GM19455 (cell line): ENCODE measurements around the gene COQ9.
A peak's percentile ranks its signal among the peaks of the same experiment; 100 is the strongest.
"Not testable (repeated sequence)": the region's sequence is repeated elsewhere in the genome, so short reads cannot be mapped to it uniquely, and the experiment has no call there.

ENCODE experiments used
- ATAC-seq: cut with Tn5 transposase; IDR thresholded peaks from one replicate; pipeline ENCODE4 v1.9.1; 2021; ENCODE audit not compliant: unreplicated experiment

The COQ9 gene

DNA sequence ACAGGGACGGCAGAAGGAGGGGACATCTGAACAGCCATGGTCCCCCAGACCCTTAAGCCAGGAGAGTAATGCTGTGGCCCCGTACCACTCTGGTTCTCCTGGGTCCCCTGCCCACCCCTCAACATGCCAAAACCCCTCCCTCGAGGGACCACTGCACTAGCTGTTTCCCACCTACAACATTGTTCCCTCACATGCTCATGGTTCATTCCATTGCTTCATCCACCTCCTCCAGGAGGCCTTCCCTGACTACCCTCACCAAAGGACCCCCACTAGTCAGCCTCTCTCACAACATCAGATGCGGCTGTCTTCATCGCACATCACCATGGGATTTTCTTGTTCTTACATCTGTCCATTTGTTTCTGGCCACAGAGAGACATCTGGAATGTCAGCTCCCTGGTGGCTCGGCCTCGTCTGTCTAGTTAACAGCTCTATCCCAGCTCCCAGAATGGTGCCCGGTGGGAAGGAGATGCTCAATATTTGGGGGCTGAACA is 37.3 kb downstream of the COQ9 start:
- ATAC-seq = no peak

DNA sequence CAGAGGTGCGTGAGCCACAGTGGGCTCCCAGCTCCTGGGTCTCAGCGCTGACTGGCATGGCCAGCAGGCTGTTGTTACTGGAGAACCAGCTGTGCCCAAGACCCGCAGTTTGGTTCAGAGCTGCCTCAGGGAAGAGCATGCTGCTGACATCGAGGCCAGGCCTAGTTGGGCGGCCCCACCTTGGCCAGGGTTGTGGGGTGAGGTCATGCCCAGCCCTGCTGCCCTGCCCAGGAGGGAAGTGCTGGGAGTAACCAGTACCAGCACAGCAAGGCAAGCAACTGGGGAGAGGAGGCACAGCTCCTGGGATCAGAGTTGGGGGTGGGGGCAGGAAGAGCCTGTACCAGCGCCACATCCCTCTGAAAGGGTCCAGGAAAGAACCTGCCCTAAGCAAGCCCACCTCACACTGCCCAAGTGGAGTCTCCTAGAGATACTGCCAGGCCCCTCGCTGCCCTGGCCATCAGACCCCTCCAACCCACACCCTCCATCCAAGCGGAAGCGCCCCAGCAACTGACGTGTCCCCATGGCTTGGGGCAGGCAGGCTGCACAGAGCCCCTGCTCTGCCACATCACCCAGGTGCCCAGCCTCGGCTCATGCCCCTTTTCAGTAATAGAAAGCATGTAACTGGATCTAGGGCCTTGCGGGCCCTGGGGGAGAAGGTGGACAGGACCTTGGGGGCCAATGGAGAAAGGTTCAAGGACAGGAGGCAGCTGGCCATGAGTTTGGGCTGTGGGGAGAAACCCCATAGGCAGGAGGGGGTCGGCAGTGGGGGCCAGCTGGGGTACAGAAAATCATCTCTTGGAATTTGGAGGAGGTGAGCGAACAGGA is 38.0 kb downstream of the COQ9 start:
- ATAC-seq = no peak

DNA sequence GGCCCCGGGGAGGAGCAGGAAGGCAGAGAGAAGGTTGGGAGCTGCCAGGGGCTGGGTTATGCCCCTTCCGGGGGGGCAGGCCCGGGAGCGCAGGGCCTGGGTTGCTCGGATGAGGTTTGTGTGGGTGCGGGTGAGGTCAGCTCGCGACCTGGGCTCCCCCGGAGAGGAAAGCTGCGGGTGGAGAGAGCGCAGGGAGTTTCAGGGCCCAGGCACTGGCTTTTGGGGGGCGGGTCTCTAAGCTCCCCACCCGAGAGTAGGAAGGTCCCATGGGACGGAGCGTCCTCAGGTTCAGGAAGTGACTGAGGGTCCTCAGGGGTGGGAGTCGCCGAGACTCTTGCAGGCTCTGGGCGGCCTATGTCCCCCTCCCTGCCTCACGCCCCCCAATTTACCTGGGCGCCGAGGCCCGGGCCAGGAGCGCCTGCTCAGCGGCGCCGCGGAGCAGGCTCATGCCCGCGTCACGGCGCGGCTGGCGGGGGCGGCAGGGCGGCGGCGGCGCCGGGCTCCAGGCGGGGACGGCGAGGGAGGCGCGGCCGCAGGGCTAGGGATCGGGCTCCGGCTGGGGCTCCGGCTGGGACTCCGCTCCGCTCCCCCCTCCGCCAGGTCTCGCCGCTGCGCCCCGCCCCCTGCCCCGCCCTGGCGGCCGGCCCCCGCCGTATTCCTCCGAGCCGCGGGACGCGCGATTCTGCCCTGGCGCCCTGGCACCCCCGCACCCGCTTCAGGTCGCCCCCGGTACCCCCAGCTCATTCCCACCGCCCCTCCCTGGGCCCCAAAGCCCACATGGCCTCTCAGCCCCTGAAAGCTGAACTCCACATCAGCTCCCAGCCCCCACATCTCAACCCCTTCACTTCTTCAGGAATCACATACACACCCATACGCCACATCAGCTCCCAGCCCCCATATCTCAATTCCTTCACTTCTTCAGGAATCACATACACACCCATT is 38.9 kb downstream of the COQ9 start, which contains the start of gene DOK4:
Gene DOK4 (minus strand): TSS at position 578 of the 942 bp plus-strand sequence. CDS start 6,986 bp downstream, outside the sequence.
- ATAC-seq = peak; percentile 89

DNA sequence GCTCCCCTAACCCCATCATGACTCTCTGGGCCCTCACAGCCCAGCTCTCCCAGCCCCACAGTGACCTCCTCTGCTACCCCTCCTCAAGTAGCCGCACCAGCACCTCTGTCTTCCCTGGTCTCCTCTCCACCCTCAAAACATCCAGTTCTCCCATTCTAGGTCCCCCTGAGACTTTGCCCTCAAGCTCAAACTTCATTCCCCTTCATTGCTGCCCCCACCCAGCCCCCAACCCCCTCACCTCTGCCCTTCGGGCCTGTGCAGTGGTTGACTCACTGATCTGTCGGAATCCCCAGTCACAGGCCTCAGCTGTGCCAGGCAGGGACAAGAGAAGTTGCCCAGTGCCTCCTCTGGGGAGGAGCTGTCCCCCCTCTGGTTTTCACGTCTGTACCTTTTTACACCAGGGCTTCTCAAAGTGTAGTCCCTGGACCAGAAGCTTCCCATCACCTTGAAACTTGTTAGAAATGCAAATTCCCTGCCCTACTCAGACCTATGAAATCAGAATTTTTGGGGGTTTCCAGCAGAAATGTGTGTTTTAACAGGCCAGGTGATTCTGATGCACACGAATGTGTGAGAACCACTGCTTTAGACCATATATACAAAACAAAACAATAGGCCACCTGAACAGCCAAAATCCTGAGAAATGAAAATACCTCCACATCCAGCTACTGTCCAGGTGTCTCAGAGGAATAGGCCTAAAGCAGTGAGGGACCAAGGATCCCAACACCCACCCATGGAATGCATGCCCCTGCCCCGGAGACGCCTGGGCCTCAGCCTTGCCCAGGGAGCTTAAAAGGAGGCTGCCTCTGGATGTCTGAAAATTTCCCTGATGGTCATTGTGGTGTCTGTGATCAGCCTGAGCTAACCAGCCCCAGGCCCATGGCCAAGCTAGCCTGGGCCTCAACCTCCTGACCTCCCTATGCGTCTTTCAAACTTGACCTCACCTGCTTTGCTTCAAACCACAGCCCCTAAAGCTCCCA is 39.9 kb downstream of the COQ9 start:
- no peak for ATAC-seq

DNA sequence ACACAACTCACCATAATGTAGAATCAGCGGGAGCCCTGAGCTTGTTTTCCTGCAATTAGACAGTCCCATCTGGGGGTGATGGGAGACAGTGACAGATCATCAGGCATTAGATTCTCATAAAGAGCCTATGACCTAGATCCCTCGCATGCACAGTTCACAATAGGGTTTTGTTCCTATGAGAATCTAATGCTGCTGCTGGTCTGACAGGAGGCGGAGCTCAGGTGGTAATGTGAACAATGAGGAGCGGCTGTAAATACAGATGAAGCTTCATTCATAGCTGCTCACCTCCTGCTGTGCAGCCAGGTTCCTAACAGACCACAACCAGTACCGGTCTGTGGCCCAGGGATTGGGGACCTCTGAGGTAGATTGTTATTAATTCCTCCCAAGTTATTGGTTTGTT is 42.0 kb downstream of the COQ9 start:
- ATAC-seq = no peak

DNA sequence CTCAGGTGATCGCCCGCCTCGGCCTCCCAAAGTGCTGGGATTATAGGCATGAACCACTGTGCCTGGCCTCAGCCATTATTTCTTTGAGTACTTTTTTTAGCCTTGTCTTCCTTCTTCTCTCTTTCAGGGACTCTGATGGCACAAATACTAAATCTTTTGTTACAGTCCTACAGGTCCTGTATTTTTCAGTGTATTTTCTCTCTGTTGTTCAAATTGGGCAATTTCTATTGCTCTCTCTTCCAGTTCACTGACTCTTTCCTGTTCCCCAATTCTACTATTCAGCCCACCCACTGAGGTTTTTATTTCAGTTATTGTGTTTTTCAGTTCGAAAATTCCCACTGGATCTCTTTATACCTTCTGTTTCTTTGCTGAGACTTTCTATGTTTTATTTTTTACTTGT is 46.5 kb downstream of the COQ9 start:
- ATAC-seq = no peak

DNA sequence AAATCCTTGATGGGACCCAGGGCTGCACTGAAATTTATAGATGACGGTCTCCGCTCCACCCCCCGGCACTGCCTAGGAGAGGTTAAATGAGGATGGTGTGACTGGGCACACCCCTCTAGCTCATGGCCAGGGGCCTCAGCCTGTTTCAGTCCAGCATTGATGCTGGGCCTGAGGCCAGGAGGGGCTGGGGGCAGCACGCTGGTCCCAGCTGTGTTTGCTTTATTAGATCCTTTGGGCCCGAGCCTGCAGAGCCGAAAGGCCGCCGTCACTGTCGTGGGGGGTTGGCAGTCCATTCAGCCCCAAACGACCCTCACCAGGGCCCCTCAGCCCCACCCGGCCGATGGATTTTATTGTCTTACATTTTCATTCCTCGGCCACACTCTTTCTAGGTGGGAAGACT is 49.8 kb downstream of the COQ9 start:
- ATAC-seq = no peak

DNA sequence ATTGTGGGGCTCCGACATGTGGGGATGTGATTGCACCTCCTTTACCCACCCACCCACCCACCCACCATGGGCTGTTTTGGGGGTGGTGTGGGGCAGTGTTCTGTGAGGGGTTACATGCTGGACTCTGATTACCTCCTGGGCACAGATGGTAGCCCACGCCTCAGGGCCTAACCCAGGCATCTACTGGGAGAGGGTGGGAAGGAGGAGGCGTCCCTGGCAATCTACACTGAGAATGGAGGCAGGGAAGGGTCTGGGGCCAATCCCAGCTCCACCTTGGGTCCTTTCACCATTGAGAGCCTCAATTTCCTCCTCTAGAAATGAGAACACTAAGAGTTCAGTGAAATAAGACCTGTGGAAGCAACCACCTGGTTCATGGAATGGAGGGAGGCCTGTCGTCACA is 50.8 kb downstream of the COQ9 start:
- no peak for ATAC-seq

DNA sequence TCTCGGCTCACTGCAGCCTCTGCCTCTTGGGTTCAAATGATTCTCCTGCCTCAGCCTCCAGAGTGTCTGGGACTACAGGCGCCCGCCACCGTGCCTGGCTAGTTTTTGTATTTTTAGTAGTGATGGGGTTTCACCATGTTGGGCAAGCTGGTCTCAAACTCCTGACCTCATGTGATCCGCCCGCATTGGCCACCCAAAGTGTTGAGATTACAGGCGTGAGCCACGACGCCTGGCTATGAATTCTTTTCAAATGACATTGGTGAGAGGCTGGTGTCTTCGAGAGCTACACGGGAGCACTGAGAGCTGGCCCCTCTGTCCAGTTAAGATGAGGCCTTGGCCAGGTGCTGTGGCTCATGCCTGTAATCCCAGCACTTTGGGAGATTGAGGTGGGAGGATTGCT is 52.7 kb downstream of the COQ9 start:
- ATAC-seq = not testable (repeated sequence)

DNA sequence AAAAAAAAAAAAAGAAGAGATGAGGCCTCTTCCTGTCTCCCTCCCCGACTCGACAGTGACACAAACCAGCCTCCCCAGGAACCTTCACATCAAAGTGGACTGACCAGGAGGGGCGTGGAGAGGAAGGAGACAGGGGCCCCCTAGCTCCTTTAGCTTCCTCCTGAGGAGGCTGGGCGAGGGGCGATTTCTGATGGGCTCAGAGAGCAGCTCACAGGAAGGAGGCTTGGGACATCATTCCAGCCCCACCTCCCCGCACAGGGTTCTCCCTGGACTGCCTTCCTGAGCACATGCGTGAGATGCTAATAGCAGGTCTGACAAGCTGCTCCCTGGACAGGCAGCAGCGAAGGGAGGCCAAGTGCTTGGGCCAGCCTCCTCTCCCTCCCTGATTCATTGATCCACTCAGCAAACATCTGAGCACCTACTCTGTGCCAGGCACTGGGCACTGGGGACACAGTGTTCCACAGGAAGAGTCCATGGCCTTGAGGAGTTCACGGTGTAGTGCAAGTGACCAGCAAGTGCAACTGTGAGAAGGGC is 53.4 kb downstream of the COQ9 start:
- no peak for ATAC-seq

DNA sequence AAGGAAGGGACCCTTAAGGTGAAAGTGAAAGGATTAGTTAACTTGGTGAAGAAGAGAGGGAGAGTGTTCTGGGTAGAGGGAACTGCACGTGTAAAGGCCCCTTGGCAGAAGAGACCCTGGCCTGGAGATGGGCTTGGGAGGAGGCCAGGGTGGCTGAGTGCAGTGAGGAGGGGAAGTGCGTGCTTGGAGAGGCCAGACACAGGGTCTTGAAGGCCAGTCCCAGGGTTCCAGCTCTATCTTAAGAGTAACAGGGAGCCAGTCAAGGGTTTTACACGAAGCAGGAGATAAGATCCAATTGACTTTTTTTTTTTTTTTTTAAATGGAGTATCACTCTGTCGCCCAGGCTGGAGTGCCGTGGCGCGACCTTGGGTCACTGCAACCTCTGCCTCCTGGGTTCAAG is 54.2 kb downstream of the COQ9 start:
- ATAC-seq = no peak

DNA sequence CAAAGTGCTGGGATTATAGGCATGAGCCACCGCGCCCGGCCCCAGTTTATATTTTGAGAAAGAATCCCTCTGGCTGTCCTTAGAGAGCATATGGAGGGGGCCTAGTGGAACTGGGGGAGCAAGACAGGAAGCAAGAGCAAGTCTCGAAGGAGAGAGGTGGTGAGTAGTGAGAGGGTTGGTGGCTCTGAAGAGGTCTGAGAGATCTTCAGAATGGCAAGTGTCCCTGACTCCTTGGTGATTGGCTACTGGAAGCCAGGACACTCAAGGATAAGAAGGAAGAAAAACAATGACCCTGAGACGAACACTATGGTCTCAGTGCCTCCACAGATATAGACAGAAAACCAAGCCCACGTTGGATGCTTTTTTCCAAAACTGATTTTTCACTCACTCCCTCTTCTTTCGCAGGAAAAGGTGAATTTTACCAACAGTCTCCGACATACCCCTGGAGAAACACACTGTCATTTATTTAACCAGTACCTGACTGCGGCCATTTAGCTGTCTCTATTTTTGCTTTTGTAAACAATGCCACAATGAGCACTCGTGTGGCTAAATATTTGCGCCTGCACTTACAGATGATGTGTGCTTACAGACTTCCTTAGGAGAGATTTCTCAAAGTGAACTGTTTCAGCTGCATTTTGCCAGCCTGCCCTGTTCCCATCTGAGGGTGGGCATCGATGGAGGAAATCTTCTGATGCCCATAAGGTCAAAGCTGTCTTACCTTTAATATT is 54.9 kb downstream of the COQ9 start:
- no peak for ATAC-seq

DNA sequence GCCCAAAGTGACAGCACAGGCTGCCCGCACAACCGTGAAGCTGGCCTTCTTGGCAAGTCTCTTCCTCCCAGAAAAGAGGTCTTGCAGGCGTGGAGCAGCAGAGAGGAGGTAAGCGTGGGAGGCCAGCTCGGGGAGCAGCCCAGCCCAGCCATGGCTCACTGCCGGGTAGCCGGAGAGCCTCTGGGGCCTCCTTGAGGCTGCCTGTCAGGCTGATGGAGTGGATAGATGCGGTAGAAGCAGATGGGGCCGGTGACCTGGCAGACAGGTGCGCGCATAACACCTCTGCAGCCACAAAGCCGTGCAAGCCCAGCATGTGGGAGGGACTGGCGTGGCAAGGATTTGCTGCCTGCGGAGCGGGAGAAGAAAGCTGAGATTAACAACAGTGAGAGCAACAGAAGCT is 56.1 kb downstream of the COQ9 start:
- ATAC-seq = no peak

DNA sequence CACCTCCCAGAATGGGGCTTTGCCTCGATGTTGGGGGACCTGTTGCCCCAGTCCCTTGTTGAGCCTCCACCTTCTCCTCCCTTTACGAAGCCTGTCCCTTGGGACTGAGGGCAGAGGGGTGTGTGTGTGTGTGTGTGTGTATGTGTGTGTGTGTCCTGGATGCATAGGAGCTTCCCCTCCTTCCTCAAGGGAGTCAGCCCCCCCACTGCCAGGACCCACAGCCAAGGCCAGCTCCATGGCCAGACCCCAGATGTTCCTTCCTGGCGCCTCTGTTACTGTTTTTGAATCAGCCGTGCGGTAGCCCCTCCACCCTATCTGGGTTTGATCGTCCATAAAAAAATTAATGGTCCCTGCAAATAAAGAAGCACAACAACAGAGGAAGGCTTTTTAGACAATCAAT is 56.7 kb downstream of the COQ9 start:
- ATAC-seq = no peak

DNA sequence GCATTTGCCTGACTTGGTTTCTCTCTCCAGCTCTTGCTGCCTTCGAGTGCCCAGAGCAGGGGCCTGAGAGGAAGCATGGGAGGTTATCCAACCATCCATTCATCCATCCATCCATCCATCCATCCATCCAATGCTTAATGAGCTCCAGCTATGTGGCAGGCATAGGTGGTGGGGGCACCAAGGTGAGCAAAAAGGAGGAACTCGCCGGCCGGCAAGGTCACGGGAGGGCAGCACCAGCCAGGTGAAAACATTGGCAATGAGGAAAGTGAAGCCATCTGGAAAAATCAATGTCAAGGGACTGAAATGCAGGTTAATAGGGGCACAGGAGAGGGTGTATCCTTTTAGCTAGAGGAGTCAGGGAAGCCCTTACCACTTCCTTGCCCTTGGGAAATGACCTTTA is 57.2 kb downstream of the COQ9 start:
- ATAC-seq = no peak

DNA sequence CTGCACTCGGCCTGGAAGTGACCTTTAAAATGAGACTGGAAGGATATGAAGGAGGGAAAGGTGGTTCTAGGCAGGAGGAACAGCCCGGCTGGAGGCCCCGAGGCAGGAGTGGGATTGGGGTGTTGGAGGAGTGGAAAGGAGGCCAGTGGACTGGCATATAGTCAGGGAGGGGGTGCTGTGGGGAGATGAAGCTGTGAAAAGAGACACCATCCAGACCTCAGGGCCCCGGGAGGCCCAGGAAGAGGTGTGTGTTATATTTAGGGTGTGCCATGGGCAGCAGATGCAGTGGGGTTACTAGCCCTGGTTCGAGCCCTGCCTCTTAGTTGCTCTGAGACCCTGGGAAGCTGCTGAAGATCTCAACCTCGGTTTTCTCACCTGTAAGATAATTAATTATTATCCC is 57.9 kb downstream of the COQ9 start:
- no peak for ATAC-seq

DNA sequence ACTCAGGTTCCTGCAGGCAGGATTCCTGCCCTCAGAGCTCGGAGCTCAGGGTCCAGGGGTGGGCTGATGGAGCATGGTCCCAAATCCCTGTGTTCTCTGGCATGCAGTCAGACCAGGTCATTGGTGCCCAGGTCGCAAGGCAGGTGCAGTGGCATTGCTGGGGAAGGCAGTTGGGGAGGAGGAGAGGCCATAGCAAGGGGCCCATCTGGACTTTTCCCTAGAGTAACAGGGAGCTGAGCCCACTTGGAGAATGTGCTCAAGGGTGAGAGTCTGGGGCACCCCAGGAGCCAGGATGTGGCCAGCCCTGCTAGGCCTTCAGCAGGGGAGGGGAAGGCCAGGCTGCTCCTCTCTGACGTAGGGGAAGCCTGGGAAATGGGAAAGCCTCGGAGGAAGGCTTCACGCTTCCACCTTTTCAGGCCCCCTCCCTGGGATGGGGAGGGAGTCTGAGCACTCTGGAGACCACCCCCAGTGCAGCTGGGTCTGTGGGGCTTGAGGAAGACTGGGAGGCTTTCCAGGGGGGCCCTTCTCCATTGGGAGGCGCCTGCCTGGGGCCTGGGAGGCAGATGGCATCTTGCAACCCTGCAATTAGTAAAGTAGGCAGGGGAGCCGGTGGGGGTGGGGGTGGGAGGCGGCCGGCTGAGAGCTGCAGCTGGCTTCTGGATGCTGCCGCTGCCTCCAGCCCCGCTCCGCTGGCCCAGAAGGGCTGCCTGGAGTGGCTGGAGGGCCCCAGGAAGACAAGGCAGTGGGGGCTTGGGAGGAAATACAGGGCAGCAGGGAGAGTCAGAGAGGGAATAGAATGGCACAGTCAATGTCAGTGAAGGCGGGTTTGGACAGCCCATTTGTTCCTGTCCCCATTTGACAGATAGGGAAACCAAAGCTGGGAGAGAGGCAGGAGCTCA is 60.1 kb downstream of the COQ9 start:
- no peak for ATAC-seq

DNA sequence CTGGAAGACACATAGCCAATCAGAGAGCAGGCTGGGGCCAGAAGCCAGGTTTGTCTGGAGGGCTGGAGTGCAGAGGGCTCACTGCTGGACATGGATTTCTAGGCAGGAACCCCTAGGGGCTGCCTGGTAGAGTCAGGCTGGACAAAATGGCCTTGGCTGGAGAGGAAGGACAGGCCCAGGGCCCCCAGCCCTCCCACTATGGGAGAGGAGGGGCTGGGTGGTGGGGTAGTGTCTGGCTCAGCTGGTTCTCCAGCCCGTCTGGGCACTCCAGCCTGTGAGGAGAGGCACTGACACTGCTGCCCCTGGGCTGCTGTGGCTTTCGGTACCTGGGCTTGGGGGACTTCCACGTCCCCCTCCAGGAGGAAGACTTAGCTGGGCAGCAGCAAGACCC is 60.8 kb downstream of the COQ9 start:
- no peak for ATAC-seq
